Lower lobe of right lung (tissue), 2 donors: ENCODE measurements around the gene KCNG4. TPM values are rescaled to one million over a fixed set of nuclear protein-coding genes. Genes with fewer than 3 reads are reported as not detected.

Experiments used
- ATAC-seq, 2 donors: fragments of 200-7000 bp; cut with Tn5 transposase; one replicate each; pipeline ENCODE4 v1.9.1; 2020 to 2022; ENCODE audit warnings: mild to moderate bottlenecking in 2 of 2, moderate library complexity in 2 of 2
- DNase-seq: peaks from one replicate; pipeline ENCODE4 v3.0.0-alpha.2; 2020
- H3K27ac ChIP-seq: fragments of 200-600 bp; one replicate; pipeline ENCODE4 v1.8.0; 2022
- H3K27me3 ChIP-seq: fragments of 200-600 bp; one replicate; pipeline ENCODE4 v1.8.0; 2022; ENCODE audit warnings: low read depth
- H3K36me3 ChIP-seq: fragments of 200-600 bp; one replicate; pipeline ENCODE4 v1.8.0; 2022; ENCODE audit warnings: mild to moderate bottlenecking
- H3K4me1 ChIP-seq: fragments of 200-600 bp; one replicate; pipeline ENCODE4 v1.8.0; 2022
- H3K4me3 ChIP-seq: fragments of 200-600 bp; one replicate; pipeline ENCODE4 v1.8.0; 2022; ENCODE audit warnings: mild to moderate bottlenecking
- H3K9me3 ChIP-seq: fragments of 200-600 bp; one replicate; pipeline ENCODE4 v1.8.0; 2022
- CTCF ChIP-seq: fragments of 200-600 bp; IDR thresholded peaks from one replicate; pipeline ENCODE4 v1.8.0; 2022; ENCODE audit warnings: antibody characterized with exemption, mild to moderate bottlenecking
- intact Hi-C: fragments of 100-400 bp; cut with DNase I; formaldehyde crosslinking; loops from one replicate; pipeline ENCODE4 v1.11.0; 2022
- total RNA-seq: library from RNA; stranded (reverse); fragmentation: NEBNext Ultra II Directional; extraction: Animal tissue kit (Norgen Biotek cat#: 25700); gene quantifications from one replicate; pipeline ENCODE4 v1.2.1, GENCODE V29; 2021
- donor health status: DM: no; HTN: yes; CAD: no; lungs with severe emphysema.

The KCNG4 gene
- total RNA-seq, 1 donor from 2014 or later: not detected

- no peak for DNase-seq
- Histone ChIP-seq H3K27ac (peak overlapping the region; percentile 85), H3K9me3 (no peaks in the 10 kb centered on the region), H3K36me3 (peaks cover 53% of the 10 kb centered on the region), H3K4me3 (no peak overlapping the region), H3K4me1 (peaks cover 36% of the 10 kb centered on the region), H3K27me3 (no peaks in the 10 kb centered on the region)
- no peak for ATAC-seq
- no peak for TF ChIP-seq CTCF
- intact Hi-C loops: no loop called here
These were observed 56.3 kb downstream of the KCNG4 start for GRCh38 chr16:84183572-84183875.

DNA sequence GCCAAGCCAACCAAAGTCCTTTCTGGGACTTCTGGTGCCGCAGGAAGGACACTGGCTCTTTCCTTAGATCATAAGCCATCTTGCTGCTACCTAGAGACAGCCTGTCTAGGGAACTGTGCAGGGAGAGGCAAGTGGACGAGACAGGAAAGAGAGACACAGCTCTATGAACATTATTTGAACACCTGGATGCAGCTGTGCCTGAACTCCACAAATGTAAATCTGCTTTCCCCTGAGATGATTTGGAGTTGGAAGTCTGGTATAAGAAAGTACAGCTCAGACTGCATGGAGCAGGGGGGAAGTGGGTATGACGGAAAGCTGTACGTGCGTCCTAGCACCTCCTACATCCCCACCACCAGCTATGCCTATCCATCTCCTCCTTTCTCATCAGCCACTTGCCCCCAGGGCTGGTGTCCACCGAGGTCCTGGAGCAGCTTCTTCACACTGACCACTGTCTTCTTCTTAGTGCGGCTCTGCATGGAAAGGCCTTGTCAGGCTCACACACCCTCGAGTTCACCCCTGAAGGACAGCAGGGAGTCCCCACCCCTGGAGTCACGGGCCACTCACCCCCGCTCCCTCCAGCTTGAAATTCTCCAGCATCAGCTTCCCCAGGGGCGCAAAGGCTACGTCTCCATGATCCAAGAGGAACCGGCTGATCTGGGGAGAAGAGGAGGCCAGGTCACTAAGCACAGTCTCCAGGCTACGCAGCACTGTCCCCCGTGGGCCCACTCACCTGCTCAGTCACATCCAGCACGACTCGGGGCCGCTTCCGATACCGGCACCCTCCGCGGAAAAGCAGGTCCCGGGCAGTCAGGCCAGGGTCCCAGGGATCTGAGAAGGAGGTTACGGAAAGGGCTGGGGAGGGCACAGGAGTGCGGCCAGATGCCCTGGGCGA, 56.9 kb downstream of the KCNG4 start:
- DNase-seq (no peak), ATAC-seq (no peak)
- Histone ChIP-seq H3K9me3 (no peaks in the 10 kb centered on the region), H3K36me3 (peaks cover 59% of the 10 kb centered on the region), H3K4me3 (no peak overlapping the region), H3K27me3 (no peaks in the 10 kb centered on the region), H3K4me1 (peaks cover 40% of the 10 kb centered on the region), H3K27ac (peak overlapping the region; percentile 85)
- intact Hi-C loops: no loop called here
- no peak for TF ChIP-seq CTCF

DNA sequence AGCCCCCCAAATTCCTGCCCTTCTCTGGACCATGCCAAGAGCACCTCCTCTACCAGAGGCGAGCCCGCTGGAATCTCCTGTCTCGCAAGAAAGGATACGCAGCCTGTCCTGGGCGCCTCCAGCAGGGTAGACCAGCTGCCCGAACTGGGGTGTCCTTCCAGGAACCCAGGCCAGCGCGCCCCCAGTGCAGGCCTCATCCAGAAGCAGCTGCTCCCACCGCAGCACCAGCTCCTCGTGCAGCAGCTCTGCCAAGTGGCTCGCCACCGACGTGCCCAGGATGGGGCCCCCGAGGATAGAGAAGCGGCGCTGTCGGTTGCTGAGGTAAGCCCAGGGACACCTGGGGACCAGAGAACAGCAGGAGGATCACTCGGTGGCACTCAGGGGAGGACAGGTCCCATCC, 57.7 kb downstream of the KCNG4 start:
- H3K4me3 ChIP-seq: no peak overlapping the region
- no peak for DNase-seq
- peak overlapping the region; percentile 10 for H3K27ac ChIP-seq
- peaks cover 45% of the 10 kb centered on the region for H3K4me1 ChIP-seq
- no peak for ATAC-seq
- H3K27me3 ChIP-seq: no peaks in the 10 kb centered on the region
- TF ChIP-seq CTCF: no peak
- H3K9me3 ChIP-seq: no peaks in the 10 kb centered on the region
- peaks cover 59% of the 10 kb centered on the region for H3K36me3 ChIP-seq
- intact Hi-C loops: no loop called here

- no peak overlapping the region for H3K4me3 ChIP-seq
- ATAC-seq: no peak
- no peaks in the 10 kb centered on the region for H3K9me3 ChIP-seq
- no peak for TF ChIP-seq CTCF
- no peak for DNase-seq
- intact Hi-C loops: no loop called here
- peaks cover 51% of the 10 kb centered on the region for H3K4me1 ChIP-seq
- no peaks in the 10 kb centered on the region for H3K27me3 ChIP-seq
- peaks cover 59% of the 10 kb centered on the region for H3K36me3 ChIP-seq
- no peak overlapping the region for H3K27ac ChIP-seq
These were observed 58.5 kb downstream of the KCNG4 start for GRCh38 chr16:84181144-84181915.

- Histone ChIP-seq H3K36me3 (peaks cover 59% of the 10 kb centered on the region), H3K27me3 (no peaks in the 10 kb centered on the region), H3K4me1 (peaks cover 51% of the 10 kb centered on the region), H3K4me3 (no peak overlapping the region), H3K9me3 (no peaks in the 10 kb centered on the region), H3K27ac (no peak overlapping the region)
- TF ChIP-seq CTCF: no peak
- intact Hi-C loops: no loop called here
- ATAC-seq (no peak), DNase-seq (peak; percentile 45)
These were observed 59.2 kb downstream of the KCNG4 start for GRCh38 chr16:84180519-84181140.
